Muscle of leg (tissue), 11 donors: ENCODE results near the gene GRID1. TPM values are rescaled to one million over a fixed set of nuclear protein-coding genes. Genes with fewer than 3 reads are reported as not detected.
A peak's percentile ranks its signal among the peaks of the same experiment; 100 is the strongest.

ENCODE experiments used
- DNase-seq: peaks from one replicate; pipeline ENCODE4 v3.0.0; 2013
- H3K27ac ChIP-seq: one replicate; pipeline ENCODE4 v1.5.1; 2013; ENCODE audit warnings: mild to moderate bottlenecking, low read length, control low read depth
- H3K27me3 ChIP-seq: one replicate; pipeline ENCODE4 v1.6.1; 2013; ENCODE audit warnings: low read length; ENCODE audit not compliant: control insufficient read depth, insufficient read depth
- H3K36me3 ChIP-seq: one replicate; pipeline ENCODE4 v1.6.1; 2013; ENCODE audit warnings: low read length; ENCODE audit not compliant: control insufficient read depth, insufficient read depth
- H3K4me1 ChIP-seq: one replicate; pipeline ENCODE4 v1.6.1; 2013; ENCODE audit warnings: low read length; ENCODE audit not compliant: control insufficient read depth, insufficient read depth
- H3K4me3 ChIP-seq: one replicate; pipeline ENCODE4 v1.5.1; 2013; ENCODE audit warnings: low read length, control low read depth
- H3K9me3 ChIP-seq: replicated peaks from 2 replicates; pipeline ENCODE4 v1.6.1; 2013; ENCODE audit warnings: low read depth, low read length; ENCODE audit not compliant: control insufficient read depth
- WGBS: methylation state at CpG from one replicate; pipeline ENCODE4 v1.1.5; 2013; ENCODE audit warnings: missing lambda C conversion rate; ENCODE audit not compliant: insufficient coverage; 5-methylcytosine and 5-hydroxymethylcytosine counted together
- polyA plus RNA-seq, 8 donors: library from polyadenylated mRNA; unstranded; fragments of 120-200 nt; gene quantifications; one replicate each; pipeline versions ENCODE4 v1.2.1 to v1.2.3, GENCODE V29; 2013; ENCODE audit warnings: inconsistent platforms in 1 of 8, low replicate concordance in 1 of 8; ENCODE audit not compliant: insufficient read length in 8 of 8, insufficient read depth in 1 of 8
- total RNA-seq: library from RNA; stranded (reverse); fragments of 120-200 nt; gene quantifications from one replicate; pipeline ENCODE4 v1.2.4, GENCODE V29; 2013

The GRID1 gene
- total and polyA plus RNA-seq, 9 donors = 2.4 to 6.1 (median 3.1) TPM

DNA sequence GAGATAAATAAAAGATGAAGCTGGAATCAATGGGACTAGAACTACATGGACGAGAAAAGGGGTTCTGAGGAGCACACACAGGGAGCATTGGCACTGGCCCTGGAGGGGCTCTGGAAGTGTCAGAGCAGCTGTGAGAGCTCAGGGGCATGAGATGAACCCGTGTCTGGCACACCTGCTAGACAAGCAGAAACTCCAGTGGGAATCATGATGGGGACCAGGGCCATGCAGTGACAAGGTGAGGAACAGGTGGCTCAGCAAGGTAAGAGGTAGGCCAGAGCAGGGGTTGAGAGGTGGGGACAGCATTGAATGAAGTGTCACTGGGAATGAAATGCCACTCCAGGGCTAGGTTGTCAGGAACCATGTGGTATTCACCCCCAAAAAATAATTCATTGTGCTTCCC is 588.5 kb downstream of the GRID1 start:
- no peak for DNase-seq
- no peaks in the 10 kb centered on the region for H3K36me3 ChIP-seq
- 83% methylated on average over 2 of the region's 2 CpGs for WGBS
- no peaks in the 10 kb centered on the region for H3K4me1 ChIP-seq
- H3K27me3 ChIP-seq = no peaks in the 10 kb centered on the region
- H3K27ac ChIP-seq = no peak overlapping the region
- no peak overlapping the region for H3K4me3 ChIP-seq
- no peaks in the 10 kb centered on the region for H3K9me3 ChIP-seq

DNA sequence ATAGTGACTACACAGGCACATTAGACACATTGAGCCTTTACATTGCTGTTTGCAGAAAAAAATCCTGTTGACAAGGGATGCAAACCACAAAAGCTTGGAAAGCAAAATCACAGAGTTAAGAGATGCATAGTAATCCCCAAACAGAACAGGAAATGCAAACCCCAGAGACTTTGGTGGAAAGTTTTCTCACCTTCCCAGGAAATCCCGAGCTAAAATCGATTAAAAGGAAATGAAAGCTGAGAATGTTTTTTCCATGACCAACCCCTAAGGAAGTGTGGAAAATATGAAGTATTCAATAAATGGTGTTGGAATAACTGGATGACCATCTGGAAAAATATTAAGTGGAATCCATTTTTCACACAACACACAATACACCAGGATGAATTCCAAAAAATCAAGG is 598.7 kb downstream of the GRID1 start:
- H3K9me3 ChIP-seq = no peaks in the 10 kb centered on the region
- peaks cover 6% of the 10 kb centered on the region for H3K4me1 ChIP-seq
- no peaks in the 10 kb centered on the region for H3K36me3 ChIP-seq
- peak; percentile 96 for DNase-seq
- no CpG with 5 or more reads among the region's 2 CpGs for WGBS
- H3K27ac ChIP-seq = peak overlapping the region; percentile 78
- no peaks in the 10 kb centered on the region for H3K27me3 ChIP-seq
- H3K4me3 ChIP-seq = no peak overlapping the region

DNA sequence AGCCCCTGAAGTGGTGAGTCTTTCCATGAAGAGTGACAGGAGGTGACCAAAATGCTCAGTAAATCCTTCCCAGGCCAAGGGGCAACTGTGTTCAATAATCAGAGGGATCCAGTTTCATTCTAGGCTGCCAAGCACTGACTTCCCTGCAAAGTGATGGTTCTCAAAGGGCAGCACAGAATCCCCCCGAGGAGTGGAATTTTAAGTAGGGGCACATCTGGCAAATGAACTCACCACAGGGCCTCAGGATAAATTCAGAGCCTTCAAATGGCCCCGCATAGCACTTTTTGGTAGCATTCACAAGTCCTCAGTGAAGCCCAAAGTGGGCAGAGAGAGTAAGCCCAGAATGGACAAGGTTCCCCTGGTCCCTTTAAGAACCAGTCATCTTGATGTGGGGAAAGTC is 602.5 kb downstream of the GRID1 start:
- Histone ChIP-seq H3K4me1 (peaks cover 18% of the 10 kb centered on the region), H3K36me3 (no peaks in the 10 kb centered on the region), H3K9me3 (no peaks in the 10 kb centered on the region), H3K4me3 (no peak overlapping the region), H3K27ac (no peak overlapping the region), H3K27me3 (no peaks in the 10 kb centered on the region)
- 0% methylated on average over 1 of the region's 2 CpGs for WGBS
- DNase-seq = no peak

DNA sequence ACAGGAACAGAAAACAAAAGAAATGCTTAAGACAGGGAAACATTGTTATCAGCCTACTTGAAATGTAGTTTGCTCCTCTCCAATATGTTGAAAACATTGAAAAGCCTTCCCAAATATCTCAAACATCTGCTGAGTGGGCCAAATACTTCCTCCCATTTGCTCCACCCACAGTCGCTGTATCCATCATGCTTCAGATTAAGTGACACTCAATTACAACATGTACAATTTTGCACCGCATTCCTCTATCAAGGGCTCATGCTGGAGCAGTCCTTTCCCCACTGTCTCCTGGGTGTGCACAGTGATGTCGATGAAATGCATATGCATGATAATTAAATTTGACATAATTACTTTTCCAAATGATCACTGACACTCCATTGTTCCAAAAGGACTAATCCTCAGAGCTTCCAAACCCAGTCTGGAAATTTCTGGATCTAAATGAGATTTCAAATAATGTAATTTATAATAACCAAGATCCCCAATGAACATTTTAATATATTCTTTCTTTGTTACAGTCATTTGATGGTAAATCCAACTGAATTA is 604.6 kb downstream of the GRID1 start:
- no peaks in the 10 kb centered on the region for H3K9me3 ChIP-seq
- H3K27me3 ChIP-seq = no peaks in the 10 kb centered on the region
- H3K27ac ChIP-seq = no peak overlapping the region
- peaks cover 13% of the 10 kb centered on the region for H3K4me1 ChIP-seq
- no peak overlapping the region for H3K4me3 ChIP-seq
- H3K36me3 ChIP-seq = no peaks in the 10 kb centered on the region
- WGBS = 0% methylated on average over 1 of the region's 3 CpGs
- peak; percentile 69 for DNase-seq

DNA sequence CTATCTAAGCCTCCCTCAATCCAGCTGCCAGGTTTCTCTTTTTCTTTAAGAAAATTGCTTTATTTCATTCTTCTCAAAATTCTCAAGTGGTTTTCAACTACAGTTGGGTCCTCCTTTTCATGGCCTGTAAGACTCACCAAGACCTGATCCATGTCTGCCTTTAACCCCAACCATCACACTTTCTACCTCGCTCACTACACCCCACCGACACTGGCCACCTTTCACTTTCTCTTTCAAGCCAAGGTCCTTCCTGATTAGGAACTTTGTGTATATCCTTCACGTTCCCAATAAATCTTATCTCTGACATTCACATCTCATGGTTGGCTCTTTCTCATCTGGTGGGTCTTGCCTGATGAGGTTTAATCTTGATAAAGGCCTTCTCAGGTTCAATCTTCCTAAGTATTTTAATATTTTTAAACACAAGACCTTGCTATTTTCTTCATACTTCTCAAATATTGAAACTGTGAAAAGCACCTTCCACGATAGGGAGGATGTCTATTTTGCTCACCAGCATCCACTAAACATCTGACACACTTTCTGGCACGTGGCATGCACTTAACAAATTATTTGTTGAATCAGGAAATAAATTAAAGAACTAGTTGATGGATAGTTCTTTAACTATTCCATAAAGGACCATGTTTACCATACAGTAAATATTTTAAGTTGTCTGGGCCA is 624.8 kb downstream of the GRID1 start:
- Histone ChIP-seq H3K9me3 (no peaks in the 10 kb centered on the region), H3K27ac (no peak overlapping the region), H3K36me3 (no peaks in the 10 kb centered on the region), H3K27me3 (no peaks in the 10 kb centered on the region), H3K4me3 (no peak overlapping the region), H3K4me1 (no peaks in the 10 kb centered on the region)
- WGBS = 100% methylated on average over 1 of the region's 5 CpGs
- no peak for DNase-seq

DNA sequence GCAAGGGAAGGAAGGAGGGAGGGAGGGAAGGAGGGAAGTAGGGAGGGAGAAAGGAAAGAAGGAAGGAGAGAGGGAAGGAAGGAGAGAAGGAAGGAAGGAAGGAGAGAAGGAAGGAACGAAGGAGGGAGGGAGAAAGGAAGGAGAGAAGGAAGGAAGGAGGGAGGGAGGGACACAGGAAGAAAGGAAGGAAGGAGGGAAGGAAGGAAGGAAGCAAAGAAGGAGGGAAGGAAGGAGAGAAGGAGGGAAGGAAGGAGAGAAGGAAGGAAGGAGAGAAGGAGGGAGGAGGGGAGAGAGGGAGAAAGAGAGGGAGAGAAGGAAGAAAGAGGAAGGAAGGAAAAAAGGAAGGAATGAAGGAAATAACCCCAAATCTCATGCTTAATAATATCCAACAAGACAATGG is 630.6 kb downstream of the GRID1 start:
- Histone ChIP-seq H3K27me3 (no peaks in the 10 kb centered on the region), H3K36me3 (no peaks in the 10 kb centered on the region), H3K4me3 (no peak overlapping the region), H3K27ac (no peak overlapping the region), H3K9me3 (no peaks in the 10 kb centered on the region), H3K4me1 (no peaks in the 10 kb centered on the region)
- no peak for DNase-seq
- WGBS = 83% methylated on average over 1 of the region's 1 CpG

DNA sequence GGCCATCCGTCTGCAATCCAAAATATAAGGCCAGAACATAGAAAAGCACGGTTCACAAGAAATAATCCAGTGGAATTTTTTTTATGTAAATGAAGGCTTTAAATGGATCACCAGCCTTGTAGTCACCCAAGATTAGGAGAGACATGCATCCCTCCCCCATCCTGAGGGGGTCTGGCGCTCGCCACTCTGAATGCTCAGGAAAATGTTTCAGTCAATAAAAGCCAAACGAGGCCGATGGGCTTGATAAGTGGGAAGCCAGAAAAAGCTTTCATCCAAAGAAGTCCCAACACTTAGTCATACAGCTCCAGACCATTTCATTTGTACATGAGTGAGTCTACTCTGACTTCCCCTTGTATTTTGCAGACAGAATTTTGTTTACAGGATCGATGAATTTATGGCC is 631.8 kb downstream of the GRID1 start:
- 100% methylated on average over 1 of the region's 7 CpGs for WGBS

DNA sequence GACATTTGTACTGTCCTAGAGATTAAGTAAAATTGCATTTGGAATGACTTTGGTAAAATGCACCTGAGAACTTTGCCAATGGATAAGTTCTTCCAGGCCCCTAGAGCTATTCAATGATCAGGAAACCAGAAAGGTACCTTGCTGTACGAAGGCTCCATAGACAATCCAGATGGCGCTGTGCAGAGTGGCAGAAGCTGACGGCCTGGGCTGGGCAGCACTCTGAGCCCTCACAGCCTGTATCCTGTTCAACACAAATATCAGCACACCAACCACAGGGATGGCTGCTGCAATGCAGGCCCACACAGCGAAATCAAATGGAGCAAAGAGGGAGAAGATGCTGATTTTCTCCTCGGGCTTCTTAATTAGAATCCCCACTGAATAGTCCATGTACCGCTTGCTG is 642.4 kb downstream of the GRID1 start:
- H3K27ac ChIP-seq = no peak overlapping the region
- no peaks in the 10 kb centered on the region for H3K27me3 ChIP-seq
- H3K36me3 ChIP-seq = no peaks in the 10 kb centered on the region
- DNase-seq = no peak
- no peaks in the 10 kb centered on the region for H3K4me1 ChIP-seq
- 82% methylated on average over 2 of the region's 6 CpGs for WGBS
- no peaks in the 10 kb centered on the region for H3K9me3 ChIP-seq
- H3K4me3 ChIP-seq = no peak overlapping the region

More for the DNA sequence above, 631.8 kb downstream of the GRID1 start:
- Histone ChIP-seq H3K4me1 (no peaks in the 10 kb centered on the region), H3K27ac (no peak overlapping the region), H3K9me3 (no peaks in the 10 kb centered on the region), H3K36me3 (no peaks in the 10 kb centered on the region), H3K27me3 (no peaks in the 10 kb centered on the region), H3K4me3 (no peak overlapping the region)
- DNase-seq = no peak

DNA sequence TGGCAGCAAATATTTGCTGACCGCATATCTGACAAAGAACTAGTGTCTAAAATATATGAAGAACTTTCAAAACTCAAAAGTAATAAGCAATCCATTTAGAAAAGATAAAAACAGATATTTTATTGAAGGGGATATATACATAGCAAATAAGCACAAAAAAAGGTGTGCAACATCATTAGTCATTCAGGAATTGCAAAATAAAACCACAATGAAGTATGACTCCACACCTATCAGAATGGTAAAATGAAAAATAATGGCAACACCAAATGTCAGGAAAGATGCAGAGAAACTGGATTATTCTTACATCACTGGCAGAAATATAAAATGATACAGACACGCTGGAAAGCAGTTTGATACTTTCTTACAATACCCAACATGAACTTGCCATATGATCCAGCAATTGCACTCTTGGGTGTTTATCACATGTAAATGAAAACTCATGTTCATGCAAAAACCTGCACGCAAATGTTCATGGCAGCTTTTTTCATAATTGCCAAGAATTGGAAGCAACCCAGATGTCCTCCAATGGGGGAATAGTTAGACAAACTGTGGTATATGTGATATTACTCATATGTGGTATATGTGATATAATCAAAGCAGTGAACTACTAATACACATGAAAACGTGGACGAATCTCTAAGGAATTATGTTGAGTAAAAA is 645.5 kb downstream of the GRID1 start:
- Histone ChIP-seq H3K4me1 (no peaks in the 10 kb centered on the region), H3K4me3 (no peak overlapping the region), H3K27ac (no peak overlapping the region), H3K36me3 (no peaks in the 10 kb centered on the region), H3K27me3 (no peaks in the 10 kb centered on the region), H3K9me3 (no peaks in the 10 kb centered on the region)
- DNase-seq = no peak
- WGBS = no CpG with 5 or more reads among the region's 5 CpGs

DNA sequence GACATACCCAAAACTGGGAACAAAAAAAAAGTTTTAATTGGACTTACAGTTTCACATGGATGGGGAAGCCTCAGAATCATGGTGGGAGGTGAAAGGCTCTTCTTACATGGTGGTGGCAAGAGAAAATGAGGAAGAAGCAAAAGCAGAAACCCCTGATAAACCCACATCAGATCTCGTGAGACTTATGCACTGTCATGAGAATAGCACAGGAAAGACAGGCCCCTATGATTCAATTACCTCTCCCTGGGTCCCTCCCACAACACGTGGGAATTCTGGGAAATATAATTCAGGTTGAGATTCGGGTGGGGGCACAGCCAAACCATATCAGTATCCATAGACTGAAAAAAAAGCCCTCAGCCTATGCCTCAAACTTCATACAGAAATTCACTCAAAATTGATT is 647.2 kb downstream of the GRID1 start:
- Histone ChIP-seq H3K36me3 (no peaks in the 10 kb centered on the region), H3K4me3 (no peak overlapping the region), H3K4me1 (no peaks in the 10 kb centered on the region), H3K27me3 (no peaks in the 10 kb centered on the region), H3K27ac (no peak overlapping the region), H3K9me3 (no peaks in the 10 kb centered on the region)
- no CpG with 5 or more reads among the region's 3 CpGs for WGBS
- no peak for DNase-seq
